LNCaP clone FGC (cell line): ENCODE results near the gene ATP6V1B1.

Source experiments
- DNase-seq: peaks from one replicate; pipeline ENCODE4 v3.0.0-alpha.2; 2011; ENCODE audit warnings: low read depth
- H3K4me3 ChIP-seq: 2 replicates; pipeline ENCODE4 v1.5.1; 2011; ENCODE audit warnings: mild to moderate bottlenecking, low read depth, low read length, control low read depth
- CTCF ChIP-seq: IDR thresholded peaks from 2 replicates; pipeline ENCODE4 v1.5.1; 2012; ENCODE audit warnings: mild to moderate bottlenecking; ENCODE audit not compliant: control insufficient read depth, insufficient read depth; ENCODE audit errors: extremely low read depth

Gene ATP6V1B1

GRCh38 chr2:70959851-70960832 lies 24.4 kb downstream of the ATP6V1B1 start:
- H3K4me3 ChIP-seq, result no peak overlapping the region
- no peak for TF ChIP-seq CTCF

GRCh38 chr2:70960833-70961647 lies 25.3 kb downstream of the ATP6V1B1 start:
- no peak for TF ChIP-seq CTCF
- no peak overlapping the region for H3K4me3 ChIP-seq
- no peak for DNase-seq

More at GRCh38 chr2:70959851-70960832, 24.4 kb downstream of the ATP6V1B1 start:
- no peak for DNase-seq

- TF ChIP-seq CTCF, result no peak
- no peak overlapping the region for H3K4me3 ChIP-seq
- no peak for DNase-seq
These were observed 25.9 kb downstream of the ATP6V1B1 start for GRCh38 chr2:70961648-70961994.

- no peak for DNase-seq
- TF ChIP-seq CTCF, result no peak
- H3K4me3 ChIP-seq, result no peak overlapping the region
These were observed 26.6 kb downstream of the ATP6V1B1 start for GRCh38 chr2:70962211-70962884.

- TF ChIP-seq CTCF, result no peak
- no peak for DNase-seq
- no peak overlapping the region for H3K4me3 ChIP-seq
These were observed 27.5 kb downstream of the ATP6V1B1 start for GRCh38 chr2:70962885-70963878.

GRCh38 chr2:70964133-70964532 lies 28.4 kb downstream of the ATP6V1B1 start:
- no peak overlapping the region for H3K4me3 ChIP-seq
- no peak for DNase-seq
- TF ChIP-seq CTCF, result no peak
